22Rv1 (cell line): ENCODE data around the gene GINS2.

ENCODE experiments used
- H3K27ac ChIP-seq: fragments of 450-650 bp; 2 replicates; pipeline ENCODE4 v1.5.1; 2017
- ZFX ChIP-seq: fragments of 450-650 bp; IDR thresholded peaks from 2 replicates; pipeline ENCODE4 v1.6.1; 2017; ENCODE audit warnings: antibody characterized with exemption, borderline replicate concordance
- TF ChIP-seq, protein P1 (sequence below): fragments of 450-650 bp; IDR thresholded peaks from 2 replicates; pipeline ENCODE4 v1.5.1; 2017; ENCODE audit warnings: mild to moderate bottlenecking

GINS2 gene

GRCh38 chr16:85665929-85666328, 22.8 kb downstream of the GINS2 start:
- TF ChIP-seq ZFX: no peak
- TF ChIP-seq, protein P1, sequence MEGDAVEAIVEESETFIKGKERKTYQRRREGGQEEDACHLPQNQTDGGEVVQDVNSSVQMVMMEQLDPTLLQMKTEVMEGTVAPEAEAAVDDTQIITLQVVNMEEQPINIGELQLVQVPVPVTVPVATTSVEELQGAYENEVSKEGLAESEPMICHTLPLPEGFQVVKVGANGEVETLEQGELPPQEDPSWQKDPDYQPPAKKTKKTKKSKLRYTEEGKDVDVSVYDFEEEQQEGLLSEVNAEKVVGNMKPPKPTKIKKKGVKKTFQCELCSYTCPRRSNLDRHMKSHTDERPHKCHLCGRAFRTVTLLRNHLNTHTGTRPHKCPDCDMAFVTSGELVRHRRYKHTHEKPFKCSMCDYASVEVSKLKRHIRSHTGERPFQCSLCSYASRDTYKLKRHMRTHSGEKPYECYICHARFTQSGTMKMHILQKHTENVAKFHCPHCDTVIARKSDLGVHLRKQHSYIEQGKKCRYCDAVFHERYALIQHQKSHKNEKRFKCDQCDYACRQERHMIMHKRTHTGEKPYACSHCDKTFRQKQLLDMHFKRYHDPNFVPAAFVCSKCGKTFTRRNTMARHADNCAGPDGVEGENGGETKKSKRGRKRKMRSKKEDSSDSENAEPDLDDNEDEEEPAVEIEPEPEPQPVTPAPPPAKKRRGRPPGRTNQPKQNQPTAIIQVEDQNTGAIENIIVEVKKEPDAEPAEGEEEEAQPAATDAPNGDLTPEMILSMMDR: no peak
- H3K27ac ChIP-seq: no peak overlapping the region; the same call in 1 of the 2 replicates

DNA sequence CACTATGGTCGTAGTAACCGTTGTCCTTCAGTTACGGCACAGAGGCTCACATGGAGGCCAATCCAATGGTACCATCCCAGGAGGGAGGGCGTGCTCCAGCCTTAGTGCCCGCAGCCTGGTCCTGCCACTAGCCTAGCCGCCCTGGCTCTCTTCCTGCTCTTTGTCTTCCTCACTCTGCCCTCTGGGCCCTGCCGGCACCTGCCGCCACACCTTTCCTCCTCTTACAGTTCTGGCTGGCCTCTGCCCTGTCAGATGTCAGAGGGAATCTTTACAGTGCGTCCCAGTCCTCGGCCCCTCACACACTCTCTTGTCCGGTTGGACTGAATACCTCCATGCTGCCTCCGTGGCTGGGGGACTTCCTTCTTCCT, 23.4 kb downstream of the GINS2 start:
- TF ChIP-seq ZFX: no peak
- TF ChIP-seq, protein P1: no peak

GRCh38 chr16:85664580-85665372, 24.0 kb downstream of the GINS2 start:
- TF ChIP-seq, protein P1: no peak
- TF ChIP-seq ZFX: no peak
- H3K27ac ChIP-seq: peak overlapping the region; percentile 18; the same call in 1 of the 2 replicates

More for the DNA sequence above, 23.4 kb downstream of the GINS2 start:
- H3K27ac ChIP-seq: peak overlapping the region; percentile 18; the same call in 1 of the 2 replicates

GRCh38 chr16:85663891-85664321, 24.8 kb downstream of the GINS2 start:
- H3K27ac ChIP-seq: 0 out of 2 replicates have a peak overlapping the region, but pooled peaks have one; percentile 8
- TF ChIP-seq, protein P1: no peak
- TF ChIP-seq ZFX: no peak

- H3K27ac ChIP-seq: no peak overlapping the region
- TF ChIP-seq, protein P1: no peak
- TF ChIP-seq ZFX: no peak
Observed at GRCh38 chr16:85662976-85663830, 25.6 kb downstream of the GINS2 start.

DNA sequence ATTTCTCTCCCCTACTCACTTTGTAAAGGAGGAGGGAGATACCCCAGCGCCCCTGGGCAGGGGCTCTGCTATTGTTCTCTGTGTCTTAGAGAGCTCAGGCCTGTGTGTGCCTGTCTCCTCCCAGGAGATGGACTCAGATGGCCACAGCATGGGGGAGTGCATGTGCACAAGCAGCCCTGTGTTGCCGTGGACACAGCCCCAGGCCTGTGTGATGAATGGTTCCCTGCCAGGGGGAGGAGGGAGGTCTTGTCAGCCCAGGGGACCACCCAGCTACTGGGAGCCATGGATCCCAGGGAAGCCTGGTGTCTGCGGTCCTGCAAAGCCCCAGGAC, 26.3 kb downstream of the GINS2 start:
- H3K27ac ChIP-seq: no peak overlapping the region
- TF ChIP-seq, protein P1: no peak
- TF ChIP-seq ZFX: no peak
